GM23248 (cell line): ENCODE measurements around the gene CCDC107.

ENCODE experiments used
- EZH2 ChIP-seq: fragments of 200-600 bp; sonication (generic); IDR thresholded peaks from 2 replicates; pipeline ENCODE4 v1.6.1; 2018; ENCODE audit warnings: antibody characterized with exemption, mild to moderate bottlenecking; ENCODE audit not compliant: insufficient read depth, poor library complexity, severe bottlenecking
- EZH2phosphoT487 ChIP-seq: fragments of 200-600 bp; sonication (generic); IDR thresholded peaks from 2 replicates; pipeline ENCODE4 v1.6.1; 2018; ENCODE audit warnings: antibody characterized with exemption, moderate library complexity, mild to moderate bottlenecking, low read depth; ENCODE audit not compliant: insufficient read depth

- no peak for TF ChIP-seq EZH2
- TF ChIP-seq EZH2phosphoT487: no peak
These were observed 39.8 kb upstream of the CCDC107 start, which contains the start of gene CD72 for GRCh38 chr9:35618325-35618727.
